GM18502 (cell line): ENCODE results near the gene ARTN.

Experiments
- ATAC-seq: cut with Tn5 transposase; IDR thresholded peaks from one replicate; pipeline ENCODE4 v1.9.1; 2021; ENCODE audit warnings: mild to moderate bottlenecking; ENCODE audit not compliant: unreplicated experiment, poor library complexity

ARTN gene

GRCh38 chr1:43921022-43921421 is 12.6 kb upstream of the ARTN start:
- ATAC-seq: no peak

GRCh38 chr1:43924516-43924915 is 9.1 kb upstream of the ARTN start:
- ATAC-seq: no peak

GRCh38 chr1:43925846-43926245 is 7.8 kb upstream of the ARTN start:
- no peak for ATAC-seq

- no peak for ATAC-seq
Measured at GRCh38 chr1:43930168-43930948, 3.2 kb upstream of the ARTN start.

GRCh38 chr1:43930949-43931275 is 2.7 kb upstream of the ARTN start:
- no peak for ATAC-seq

- ATAC-seq: no peak
Measured at GRCh38 chr1:43931711-43932660, 1.6 kb upstream of the ARTN start.

- ATAC-seq: no peak
Measured at GRCh38 chr1:43932786-43933385, 715 bp upstream of the ARTN start.

- ATAC-seq: no peak
Measured at GRCh38 chr1:43934101-43934985, 742 bp downstream of the ARTN start.

GRCh38 chr1:43934986-43935324 is 1.4 kb downstream of the ARTN start:
- ATAC-seq: no peak

GRCh38 chr1:43935711-43936427 is 2.3 kb downstream of the ARTN start:
- ATAC-seq: no peak

GRCh38 chr1:43936431-43937151 is 3.0 kb downstream of the ARTN start:
- no peak for ATAC-seq

GRCh38 chr1:43937179-43937865 is 3.7 kb downstream of the ARTN start:
- ATAC-seq: no peak

- no peak for ATAC-seq
Measured at GRCh38 chr1:43938383-43938782, 4.8 kb downstream of the ARTN start.

- ATAC-seq: no peak
Measured at GRCh38 chr1:43938892-43939587, 5.4 kb downstream of the ARTN start.

GRCh38 chr1:43942411-43942810 is 8.8 kb downstream of the ARTN start:
- ATAC-seq: no peak

GRCh38 chr1:43944860-43945259 is 11.3 kb downstream of the ARTN start:
- no peak for ATAC-seq

GRCh38 chr1:43945674-43946235 is 12.2 kb downstream of the ARTN start:
- no peak for ATAC-seq
